ENCODE results near the gene KRTAP9-7. TPM values are rescaled to one million over a fixed set of nuclear protein-coding genes. Genes with fewer than 3 reads are reported as not detected.

Gene KRTAP9-7
- total and polyA plus RNA-seq, 4 donors, result not detected

DNA sequence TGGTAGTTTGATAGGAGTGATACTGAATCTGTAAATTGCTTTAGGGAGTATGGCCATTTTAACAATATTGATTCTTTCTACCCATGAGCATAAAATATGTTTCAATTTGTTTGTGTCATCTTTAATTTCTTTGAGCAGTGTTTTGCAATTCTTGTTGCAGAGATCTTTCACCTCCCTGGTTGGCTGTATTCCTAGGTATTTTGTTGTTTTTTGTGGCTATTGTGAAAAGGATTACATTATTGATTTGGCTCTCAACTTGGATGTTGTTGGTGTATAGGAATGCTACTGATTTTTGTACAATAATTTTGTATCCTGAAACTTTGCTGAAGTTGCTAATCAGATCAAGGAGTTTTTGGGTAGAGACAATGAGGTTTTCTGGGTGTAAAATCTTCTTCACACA lies 17.1 kb upstream of the KRTAP9-7 start:
- no peaks in the 10 kb centered on the region for H3K36me3 ChIP-seq (ENCODE audit: control insufficient read depth in 4 of 4, insufficient read depth in 4 of 4, low read length in 4 of 4)
- ATAC-seq (ENCODE audit: insufficient read depth, low FRiP score) (no peak), DNase-seq (no peak)
- H3K4me1 ChIP-seq (ENCODE audit: control insufficient read depth in 5 of 5, insufficient read depth in 5 of 5, low read length in 5 of 5), result no peaks in the 10 kb centered on the region
- no peak overlapping the region for H3K9ac ChIP-seq (ENCODE audit: insufficient read depth in 1 of 2, low read length in 2 of 2)
- no peak overlapping the region for H3K27ac ChIP-seq (ENCODE audit: low read depth in 1 of 2, low read length in 1 of 2)
- TF ChIP-seq, protein P1, sequence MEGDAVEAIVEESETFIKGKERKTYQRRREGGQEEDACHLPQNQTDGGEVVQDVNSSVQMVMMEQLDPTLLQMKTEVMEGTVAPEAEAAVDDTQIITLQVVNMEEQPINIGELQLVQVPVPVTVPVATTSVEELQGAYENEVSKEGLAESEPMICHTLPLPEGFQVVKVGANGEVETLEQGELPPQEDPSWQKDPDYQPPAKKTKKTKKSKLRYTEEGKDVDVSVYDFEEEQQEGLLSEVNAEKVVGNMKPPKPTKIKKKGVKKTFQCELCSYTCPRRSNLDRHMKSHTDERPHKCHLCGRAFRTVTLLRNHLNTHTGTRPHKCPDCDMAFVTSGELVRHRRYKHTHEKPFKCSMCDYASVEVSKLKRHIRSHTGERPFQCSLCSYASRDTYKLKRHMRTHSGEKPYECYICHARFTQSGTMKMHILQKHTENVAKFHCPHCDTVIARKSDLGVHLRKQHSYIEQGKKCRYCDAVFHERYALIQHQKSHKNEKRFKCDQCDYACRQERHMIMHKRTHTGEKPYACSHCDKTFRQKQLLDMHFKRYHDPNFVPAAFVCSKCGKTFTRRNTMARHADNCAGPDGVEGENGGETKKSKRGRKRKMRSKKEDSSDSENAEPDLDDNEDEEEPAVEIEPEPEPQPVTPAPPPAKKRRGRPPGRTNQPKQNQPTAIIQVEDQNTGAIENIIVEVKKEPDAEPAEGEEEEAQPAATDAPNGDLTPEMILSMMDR (IDR thresholded peaks at IDR 0.05; ENCODE audit: control extremely low read depth, extremely low read depth), result no peak
- no peak overlapping the region for H3K4me3 ChIP-seq
- no peaks in the 10 kb centered on the region for H3K9me3 ChIP-seq (ENCODE audit: control insufficient read depth in 4 of 4, insufficient read depth in 3 of 4, low read length in 3 of 4)
- peaks cover 0 to 9% (median 2%) of the 10 kb centered on the region in 3 donors for H3K27me3 ChIP-seq (ENCODE audit: control insufficient read depth in 3 of 3, insufficient read depth in 3 of 3, low read length in 2 of 3)

DNA sequence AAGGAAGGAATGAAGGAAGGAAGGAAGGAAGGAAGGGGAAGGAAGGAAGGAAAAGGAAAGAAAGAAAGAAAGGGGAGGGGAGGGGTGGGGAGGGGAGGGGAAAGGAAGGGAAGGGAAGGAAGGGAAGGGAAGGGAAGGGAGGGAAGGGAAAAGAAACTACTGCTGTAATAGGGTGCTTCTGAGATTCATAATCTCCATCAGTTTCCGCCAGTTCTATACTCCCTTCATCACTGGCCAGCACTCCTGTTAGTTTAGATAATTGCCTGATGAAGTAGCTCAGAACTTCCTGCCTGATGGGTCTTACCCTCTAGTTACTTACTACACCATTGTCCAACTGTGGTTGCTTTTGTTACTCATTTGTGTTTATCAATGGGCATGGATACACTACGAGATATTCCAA lies 12.3 kb upstream of the KRTAP9-7 start:
- Histone ChIP-seq H3K9me3 (ENCODE audit: control insufficient read depth in 4 of 4, insufficient read depth in 3 of 4, low read length in 3 of 4) (no peaks in the 10 kb centered on the region), H3K4me3 (no peak overlapping the region), H3K4me1 (ENCODE audit: control insufficient read depth in 5 of 5, insufficient read depth in 5 of 5, low read length in 5 of 5) (no peaks in the 10 kb centered on the region), H3K9ac (ENCODE audit: insufficient read depth in 1 of 2, low read length in 2 of 2) (no peak overlapping the region), H3K27ac (ENCODE audit: low read depth in 1 of 2, low read length in 1 of 2) (no peak overlapping the region), H3K27me3 (ENCODE audit: control insufficient read depth in 3 of 3, insufficient read depth in 3 of 3, low read length in 2 of 3) (peaks cover 0 to 5% (median 0%) of the 10 kb centered on the region in 3 donors), H3K36me3 (ENCODE audit: control insufficient read depth in 4 of 4, insufficient read depth in 4 of 4, low read length in 4 of 4) (no peaks in the 10 kb centered on the region)
- no peak for DNase-seq
- WGBS, 2 donors, result 70 to 88% methylated on average over 2 of the region's 2 CpGs
- TF ChIP-seq, protein P1 (IDR thresholded peaks at IDR 0.05; ENCODE audit: control extremely low read depth, extremely low read depth), result no peak
- no peak for ATAC-seq (ENCODE audit: insufficient read depth, low FRiP score)

DNA sequence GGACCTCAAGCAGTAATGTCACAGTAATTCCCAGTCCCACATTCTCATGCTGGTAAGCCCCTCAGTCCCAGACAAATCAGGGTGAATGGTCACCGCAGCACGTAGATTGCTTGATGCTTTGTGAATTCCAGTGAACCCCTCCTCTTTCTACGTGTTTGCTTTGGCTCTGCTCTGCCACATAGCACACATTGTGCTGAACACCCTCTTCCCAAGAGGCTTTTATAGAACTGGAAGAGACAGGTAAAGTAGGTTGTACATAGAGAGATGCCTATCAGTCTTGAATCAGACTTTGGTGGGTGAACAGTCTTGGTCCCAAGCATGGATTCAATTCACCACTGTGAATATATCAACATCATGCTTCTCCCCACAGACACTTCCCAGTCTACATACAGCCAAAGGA lies 10.9 kb upstream of the KRTAP9-7 start:
- H3K4me1 ChIP-seq (ENCODE audit: control insufficient read depth in 5 of 5, insufficient read depth in 5 of 5, low read length in 5 of 5), result no peaks in the 10 kb centered on the region
- H3K27me3 ChIP-seq (ENCODE audit: control insufficient read depth in 3 of 3, insufficient read depth in 3 of 3, low read length in 2 of 3), result peaks cover 0 to 4% (median 0%) of the 10 kb centered on the region in 3 donors
- WGBS, 2 donors, result 61 to 81% methylated on average over 3 of the region's 3 CpGs
- TF ChIP-seq, protein P1 (IDR thresholded peaks at IDR 0.05; ENCODE audit: control extremely low read depth, extremely low read depth), result no peak
- H3K36me3 ChIP-seq (ENCODE audit: control insufficient read depth in 4 of 4, insufficient read depth in 4 of 4, low read length in 4 of 4), result no peaks in the 10 kb centered on the region
- ATAC-seq (ENCODE audit: insufficient read depth, low FRiP score) (no peak), DNase-seq (peak in 1 of 3 donors; percentile 7)
- no peaks in the 10 kb centered on the region for H3K9me3 ChIP-seq (ENCODE audit: control insufficient read depth in 4 of 4, insufficient read depth in 3 of 4, low read length in 3 of 4)
- no peak overlapping the region for H3K27ac ChIP-seq (ENCODE audit: low read depth in 1 of 2, low read length in 1 of 2)
- no peak overlapping the region for H3K9ac ChIP-seq (ENCODE audit: insufficient read depth in 1 of 2, low read length in 2 of 2)
- H3K4me3 ChIP-seq, result no peak overlapping the region

DNA sequence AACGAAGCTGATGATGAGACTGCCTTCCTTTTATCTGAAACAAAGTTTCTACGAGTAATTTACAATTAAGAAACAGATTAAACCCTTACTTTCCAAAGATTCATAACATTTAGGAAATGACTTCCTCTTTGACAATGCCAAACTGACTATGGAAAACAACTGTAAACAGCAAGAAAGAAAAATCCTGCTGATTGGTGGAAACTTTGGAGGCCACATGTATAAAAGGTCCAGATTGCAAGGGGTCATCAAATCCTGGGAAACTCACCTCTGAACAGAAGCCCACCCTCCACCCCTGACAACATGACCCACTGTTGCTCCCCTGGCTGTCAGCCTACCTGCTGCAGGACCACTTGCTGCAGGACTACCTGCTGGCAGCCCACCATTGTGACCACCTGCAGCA lies 10.4 kb upstream of the KRTAP9-7 start, which contains the start of gene KRTAP9-6:
Gene KRTAP9-6, plus strand, starts transcription at position 301 of the 400 bp plus-strand sequence. Its CDS starts 0 bp downstream, at position 301.
- WGBS, 2 donors, result 34% methylated on average over 2 of the region's 2 CpGs
- DNase-seq (no peak), ATAC-seq (ENCODE audit: insufficient read depth, low FRiP score) (no peak)
- H3K4me1 ChIP-seq (ENCODE audit: control insufficient read depth in 5 of 5, insufficient read depth in 5 of 5, low read length in 5 of 5), result no peaks in the 10 kb centered on the region
- no peak within 1 kb of the TSS for H3K9ac ChIP-seq (ENCODE audit: insufficient read depth in 1 of 2, low read length in 2 of 2)
- no peaks in the 10 kb centered on the region for H3K36me3 ChIP-seq (ENCODE audit: control insufficient read depth in 4 of 4, insufficient read depth in 4 of 4, low read length in 4 of 4)
- no peaks in the 10 kb centered on the region for H3K9me3 ChIP-seq (ENCODE audit: control insufficient read depth in 4 of 4, insufficient read depth in 3 of 4, low read length in 3 of 4)
- H3K27ac ChIP-seq (ENCODE audit: low read depth in 1 of 2, low read length in 1 of 2), result no peak within 1 kb of the TSS
- no peak within 1 kb of the TSS for H3K4me3 ChIP-seq
- H3K27me3 ChIP-seq (ENCODE audit: control insufficient read depth in 3 of 3, insufficient read depth in 3 of 3, low read length in 2 of 3), result peaks cover 0 to 4% (median 0%) of the 10 kb centered on the region in 3 donors
- TF ChIP-seq, protein P1 (IDR thresholded peaks at IDR 0.05; ENCODE audit: control extremely low read depth, extremely low read depth), result no peak
